Loucy (cell line): ENCODE results near the gene SPATC1L.

Experiments
- EZH2phosphoT487 ChIP-seq: fragments of 200-600 bp; IDR thresholded peaks from 2 replicates; pipeline ENCODE4 v1.6.1; 2018; ENCODE audit warnings: antibody characterized with exemption, mild to moderate bottlenecking, moderate library complexity, borderline replicate concordance
- TF ChIP-seq, protein P1 (sequence below): fragments of 200-600 bp; sonication (generic); conservative IDR thresholded peaks from 2 replicates; pipeline ENCODE4 v1.5.1; 2014; ENCODE audit warnings: mild to moderate bottlenecking, antibody characterized with exemption, low read length

GRCh38 chr21:46227811-46228344 lies 43.6 kb upstream of the SPATC1L start:
- TF ChIP-seq, protein P1, sequence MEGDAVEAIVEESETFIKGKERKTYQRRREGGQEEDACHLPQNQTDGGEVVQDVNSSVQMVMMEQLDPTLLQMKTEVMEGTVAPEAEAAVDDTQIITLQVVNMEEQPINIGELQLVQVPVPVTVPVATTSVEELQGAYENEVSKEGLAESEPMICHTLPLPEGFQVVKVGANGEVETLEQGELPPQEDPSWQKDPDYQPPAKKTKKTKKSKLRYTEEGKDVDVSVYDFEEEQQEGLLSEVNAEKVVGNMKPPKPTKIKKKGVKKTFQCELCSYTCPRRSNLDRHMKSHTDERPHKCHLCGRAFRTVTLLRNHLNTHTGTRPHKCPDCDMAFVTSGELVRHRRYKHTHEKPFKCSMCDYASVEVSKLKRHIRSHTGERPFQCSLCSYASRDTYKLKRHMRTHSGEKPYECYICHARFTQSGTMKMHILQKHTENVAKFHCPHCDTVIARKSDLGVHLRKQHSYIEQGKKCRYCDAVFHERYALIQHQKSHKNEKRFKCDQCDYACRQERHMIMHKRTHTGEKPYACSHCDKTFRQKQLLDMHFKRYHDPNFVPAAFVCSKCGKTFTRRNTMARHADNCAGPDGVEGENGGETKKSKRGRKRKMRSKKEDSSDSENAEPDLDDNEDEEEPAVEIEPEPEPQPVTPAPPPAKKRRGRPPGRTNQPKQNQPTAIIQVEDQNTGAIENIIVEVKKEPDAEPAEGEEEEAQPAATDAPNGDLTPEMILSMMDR = no peak
- TF ChIP-seq EZH2phosphoT487 = no peak
